ENCODE measurements around the gene PFKL. TPM values are rescaled to one million over a fixed set of nuclear protein-coding genes. Genes with fewer than 3 reads are reported as not detected.

Gene PFKL
- total RNA-seq, 4 donors from 2014 or later = 104 to 145 (median 136) TPM

DNA sequence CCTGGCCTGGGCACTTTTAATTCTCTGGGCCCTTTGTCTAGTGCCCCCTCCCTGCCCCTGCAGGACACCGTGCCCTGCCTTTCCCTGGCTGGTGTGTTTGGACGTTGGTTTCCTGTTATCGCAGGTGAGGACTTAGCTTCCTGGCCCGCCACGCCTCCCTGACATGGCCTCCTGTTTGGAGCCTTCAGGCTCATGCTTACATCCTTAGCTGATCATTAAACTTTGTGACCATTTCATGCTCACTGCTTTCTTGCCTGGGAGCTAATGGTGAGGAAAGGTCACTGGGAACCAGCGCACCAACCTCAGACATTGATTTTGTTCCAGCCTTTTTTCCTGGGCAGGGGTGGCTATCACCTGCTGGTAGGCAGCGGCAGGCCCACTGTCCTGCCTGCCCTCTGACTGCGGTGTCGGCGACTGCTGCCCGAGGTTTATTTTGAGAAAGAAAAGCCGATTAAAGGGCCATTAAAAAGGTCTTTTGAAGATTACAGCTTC lies 3.7 kb downstream of the PFKL start:
- H3K4me3 ChIP-seq (ENCODE audit: low read depth, poor library complexity, severe bottlenecking) = no peak overlapping the region
- WGBS, 2 donors = 71 to 80% methylated on average over 12 of the region's 12 CpGs
- intact Hi-C loops (cut with DNase I; ENCODE audit: low total_unique reads) = no loop called here
- TF ChIP-seq POLR2A (IDR thresholded peaks at IDR 0.05) = no peak
- TF ChIP-seq, protein P1, sequence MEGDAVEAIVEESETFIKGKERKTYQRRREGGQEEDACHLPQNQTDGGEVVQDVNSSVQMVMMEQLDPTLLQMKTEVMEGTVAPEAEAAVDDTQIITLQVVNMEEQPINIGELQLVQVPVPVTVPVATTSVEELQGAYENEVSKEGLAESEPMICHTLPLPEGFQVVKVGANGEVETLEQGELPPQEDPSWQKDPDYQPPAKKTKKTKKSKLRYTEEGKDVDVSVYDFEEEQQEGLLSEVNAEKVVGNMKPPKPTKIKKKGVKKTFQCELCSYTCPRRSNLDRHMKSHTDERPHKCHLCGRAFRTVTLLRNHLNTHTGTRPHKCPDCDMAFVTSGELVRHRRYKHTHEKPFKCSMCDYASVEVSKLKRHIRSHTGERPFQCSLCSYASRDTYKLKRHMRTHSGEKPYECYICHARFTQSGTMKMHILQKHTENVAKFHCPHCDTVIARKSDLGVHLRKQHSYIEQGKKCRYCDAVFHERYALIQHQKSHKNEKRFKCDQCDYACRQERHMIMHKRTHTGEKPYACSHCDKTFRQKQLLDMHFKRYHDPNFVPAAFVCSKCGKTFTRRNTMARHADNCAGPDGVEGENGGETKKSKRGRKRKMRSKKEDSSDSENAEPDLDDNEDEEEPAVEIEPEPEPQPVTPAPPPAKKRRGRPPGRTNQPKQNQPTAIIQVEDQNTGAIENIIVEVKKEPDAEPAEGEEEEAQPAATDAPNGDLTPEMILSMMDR (IDR thresholded peaks at IDR 0.05) = no peak
- DNase-seq (ENCODE audit: low spot score in 2 of 2) = no peak

DNA sequence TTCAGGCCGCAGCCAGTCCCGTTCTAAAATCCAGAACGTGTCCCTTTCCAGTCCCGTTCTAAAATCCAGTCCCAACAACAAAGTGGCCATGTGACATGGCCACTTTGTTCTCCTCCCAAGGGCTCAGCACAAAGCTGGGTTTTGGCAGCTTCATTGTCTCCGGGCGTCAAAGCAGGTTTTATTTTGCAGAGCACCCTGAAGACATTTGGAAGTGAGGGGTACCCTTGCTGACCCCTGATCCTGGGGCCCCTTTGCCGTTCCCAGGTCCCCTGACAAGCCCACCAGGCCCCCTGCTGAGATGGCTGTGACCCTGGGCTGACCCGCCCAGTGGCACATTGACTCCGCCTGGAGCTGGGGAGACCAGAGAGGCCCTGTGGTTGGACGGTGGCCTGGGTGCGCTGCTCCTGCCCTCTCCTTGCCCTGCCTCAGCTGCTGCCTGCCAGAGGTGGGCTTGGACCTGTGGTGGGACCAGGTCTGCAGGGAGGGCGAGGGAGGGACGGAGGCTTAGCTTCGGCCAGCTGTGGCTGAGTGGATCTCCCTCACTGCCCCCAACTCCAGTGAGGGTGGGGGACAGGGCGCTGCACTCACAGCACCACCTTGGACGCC lies 4.3 kb downstream of the PFKL start:
- DNase-seq (ENCODE audit: low spot score in 2 of 2) = no peak
- WGBS, 2 donors = 43 to 68% methylated on average over 11 to 15 of the region's 16 CpGs
- TF ChIP-seq, protein P1 (IDR thresholded peaks at IDR 0.05) = no peak
- no peak for TF ChIP-seq POLR2A (IDR thresholded peaks at IDR 0.05)
- H3K4me3 ChIP-seq (ENCODE audit: low read depth, poor library complexity, severe bottlenecking) = no peak overlapping the region
- intact Hi-C loops (cut with DNase I; ENCODE audit: low total_unique reads) = no loop called here

- no peak for DNase-seq (ENCODE audit: low spot score in 2 of 2)
- TF ChIP-seq, protein P1 (IDR thresholded peaks at IDR 0.05) = no peak
- TF ChIP-seq POLR2A (IDR thresholded peaks at IDR 0.05) = no peak
- 52 to 55% methylated on average over 6 to 8 of the region's 8 CpGs for WGBS, 2 donors
- no peak overlapping the region for H3K4me3 ChIP-seq (ENCODE audit: low read depth, poor library complexity, severe bottlenecking)
- intact Hi-C loops (cut with DNase I; ENCODE audit: low total_unique reads) = no loop called here
Measured at GRCh38 chr21:44304877-44305293, 5.0 kb downstream of the PFKL start.

DNA sequence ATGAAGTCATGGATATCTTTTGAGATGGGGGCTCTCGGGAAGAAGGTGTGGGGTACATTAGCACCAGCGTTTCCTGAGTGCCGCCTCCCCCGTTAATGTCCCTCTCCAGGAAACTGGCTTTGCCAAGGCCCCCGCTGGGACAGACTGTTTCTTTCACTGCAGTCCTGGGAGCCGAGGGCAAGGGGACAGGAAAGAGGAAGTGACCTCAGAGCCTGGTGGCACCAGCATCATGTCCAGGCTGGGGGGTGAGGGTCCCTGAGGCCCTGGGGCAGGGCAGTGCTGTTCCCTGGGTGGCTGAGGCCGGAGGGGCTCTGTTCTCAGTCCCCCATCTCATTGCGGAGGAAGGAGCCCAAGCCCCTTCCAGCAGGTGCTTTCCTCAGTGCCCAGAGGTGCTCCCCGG lies 5.8 kb downstream of the PFKL start:
- intact Hi-C loops (cut with DNase I; ENCODE audit: low total_unique reads) = no loop called here
- whole genome bisulfite sequencing, 2 donors = 65 to 75% methylated on average over 5 to 9 of the region's 9 CpGs
- no peak for DNase-seq (ENCODE audit: low spot score in 2 of 2)
- H3K4me3 ChIP-seq (ENCODE audit: low read depth, poor library complexity, severe bottlenecking) = no peak overlapping the region
- TF ChIP-seq, protein P1 (IDR thresholded peaks at IDR 0.05) = no peak
- no peak for TF ChIP-seq POLR2A (IDR thresholded peaks at IDR 0.05)

DNA sequence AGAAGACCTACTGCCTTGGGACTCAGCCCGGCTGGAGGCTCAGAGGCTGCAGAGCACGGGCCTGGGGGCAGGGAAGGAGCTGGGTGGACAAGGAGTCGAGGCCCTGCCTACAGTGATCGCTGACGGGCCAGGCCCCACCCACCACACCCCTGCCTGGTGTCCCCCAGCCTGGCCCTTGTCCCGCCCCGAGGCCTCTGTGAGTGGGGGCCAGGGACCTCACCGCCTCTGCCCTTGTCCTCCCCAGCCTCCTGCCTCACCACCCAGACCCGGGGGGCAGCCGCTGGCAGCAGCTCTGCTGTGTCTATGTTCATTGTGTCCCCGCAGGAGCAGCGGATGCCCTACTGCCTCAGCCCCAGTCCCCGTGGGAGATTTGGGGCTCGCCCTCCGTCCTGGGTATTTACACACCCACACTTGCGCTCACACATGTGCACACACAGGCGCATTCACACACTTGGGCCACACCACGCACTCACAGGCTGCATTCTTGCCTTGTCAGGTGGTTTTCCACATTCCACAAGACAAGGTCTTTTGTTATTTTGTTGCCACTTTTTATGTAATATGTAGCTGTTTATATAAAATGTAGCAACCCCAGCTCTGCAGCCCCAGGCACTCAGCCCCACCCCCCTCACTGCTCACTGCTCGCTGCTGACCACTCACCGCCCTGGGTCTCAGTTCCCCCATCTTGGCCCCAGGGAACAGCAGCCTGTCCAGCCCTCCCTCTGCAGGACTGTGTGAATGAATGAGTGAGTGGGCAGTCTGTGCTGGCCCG lies 7.3 kb downstream of the PFKL start:
- no peak overlapping the region for H3K4me3 ChIP-seq (ENCODE audit: low read depth, poor library complexity, severe bottlenecking)
- 81 to 82% methylated on average over 18 to 21 of the region's 21 CpGs for WGBS, 2 donors
- DNase-seq (ENCODE audit: low spot score in 2 of 2) = no peak
- intact Hi-C loops (cut with DNase I; ENCODE audit: low total_unique reads) = no loop called here
- no peak for TF ChIP-seq POLR2A (IDR thresholded peaks at IDR 0.05)
- TF ChIP-seq, protein P1 (IDR thresholded peaks at IDR 0.05) = no peak

Data from lower leg skin (tissue), 4 donors.